ENCODE measurements around the gene ZNF346.

- TF ChIP-seq EP300 (IDR thresholded peaks at IDR 0.05) (no peak), POLR2A (IDR thresholded peaks at IDR 0.05) (no peak), CTCF (IDR thresholded peaks at IDR 0.05) (no peak)
Observed at GRCh38 chr5:177035976-177036375, 13.5 kb downstream of the ZNF346 start.
